Measurements from ENCODE around the gene MIOX.

DNA sequence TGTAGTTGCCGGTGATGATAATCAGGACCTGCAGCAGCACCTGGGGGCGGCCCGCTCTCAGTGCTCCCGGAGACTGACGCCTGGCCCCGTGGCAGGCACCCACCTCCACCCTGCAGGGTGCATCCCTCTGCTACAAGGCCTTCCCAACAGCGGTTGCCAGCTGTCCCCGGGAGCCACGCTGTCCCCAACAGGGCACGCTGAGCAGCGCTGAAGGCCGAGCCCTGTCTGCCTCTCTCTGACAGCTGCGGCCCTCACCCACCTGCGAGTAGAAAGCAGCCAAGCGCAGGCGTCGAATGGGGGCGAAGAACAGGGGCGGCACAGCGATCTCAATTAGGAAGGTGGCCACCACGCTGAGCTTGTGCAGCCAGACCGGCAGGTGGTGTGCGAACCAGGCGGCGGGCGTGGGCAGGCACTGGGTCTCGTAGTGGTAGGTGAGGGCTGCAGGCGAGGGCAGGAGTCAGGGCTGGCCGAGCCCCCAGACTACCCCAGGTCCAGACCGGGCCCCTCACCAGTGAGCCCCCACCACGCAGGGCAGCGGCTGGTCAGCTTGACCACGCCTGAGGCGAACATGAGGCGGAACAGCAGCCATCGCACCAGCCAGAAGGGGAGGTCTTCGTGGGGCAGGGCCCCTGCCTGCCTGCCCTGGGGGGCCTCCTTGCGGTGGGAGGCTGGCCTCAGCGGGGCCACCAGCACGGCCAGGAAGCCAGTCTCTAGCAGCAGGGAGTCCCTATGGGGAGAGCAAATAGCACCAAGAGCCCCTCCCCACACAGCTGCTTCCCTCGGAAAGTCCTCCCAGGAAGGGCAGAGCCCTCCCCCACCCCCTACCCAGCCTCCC, 19.3 kb downstream of the MIOX start:
- TF ChIP-seq, protein P1, sequence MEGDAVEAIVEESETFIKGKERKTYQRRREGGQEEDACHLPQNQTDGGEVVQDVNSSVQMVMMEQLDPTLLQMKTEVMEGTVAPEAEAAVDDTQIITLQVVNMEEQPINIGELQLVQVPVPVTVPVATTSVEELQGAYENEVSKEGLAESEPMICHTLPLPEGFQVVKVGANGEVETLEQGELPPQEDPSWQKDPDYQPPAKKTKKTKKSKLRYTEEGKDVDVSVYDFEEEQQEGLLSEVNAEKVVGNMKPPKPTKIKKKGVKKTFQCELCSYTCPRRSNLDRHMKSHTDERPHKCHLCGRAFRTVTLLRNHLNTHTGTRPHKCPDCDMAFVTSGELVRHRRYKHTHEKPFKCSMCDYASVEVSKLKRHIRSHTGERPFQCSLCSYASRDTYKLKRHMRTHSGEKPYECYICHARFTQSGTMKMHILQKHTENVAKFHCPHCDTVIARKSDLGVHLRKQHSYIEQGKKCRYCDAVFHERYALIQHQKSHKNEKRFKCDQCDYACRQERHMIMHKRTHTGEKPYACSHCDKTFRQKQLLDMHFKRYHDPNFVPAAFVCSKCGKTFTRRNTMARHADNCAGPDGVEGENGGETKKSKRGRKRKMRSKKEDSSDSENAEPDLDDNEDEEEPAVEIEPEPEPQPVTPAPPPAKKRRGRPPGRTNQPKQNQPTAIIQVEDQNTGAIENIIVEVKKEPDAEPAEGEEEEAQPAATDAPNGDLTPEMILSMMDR (IDR thresholded peaks at IDR 0.05; ENCODE audit: low read depth, low read length, poor library complexity, severe bottlenecking): no peak
- no peak for TF ChIP-seq EZH2phosphoT487 (IDR thresholded peaks at IDR 0.05; ENCODE audit: borderline replicate concordance, low read length)
